ENCODE results near the gene ARHGAP10. TPM values are rescaled to one million over a fixed set of nuclear protein-coding genes. Genes with fewer than 3 reads are reported as not detected.

The ARHGAP10 gene
- total and polyA plus RNA-seq, 10 of the 15 experiments (the other 5 are each of a cell fraction or from before 2014, with no cell fraction given), result 1.3 to 25.8 (median 17.2) TPM

DNA sequence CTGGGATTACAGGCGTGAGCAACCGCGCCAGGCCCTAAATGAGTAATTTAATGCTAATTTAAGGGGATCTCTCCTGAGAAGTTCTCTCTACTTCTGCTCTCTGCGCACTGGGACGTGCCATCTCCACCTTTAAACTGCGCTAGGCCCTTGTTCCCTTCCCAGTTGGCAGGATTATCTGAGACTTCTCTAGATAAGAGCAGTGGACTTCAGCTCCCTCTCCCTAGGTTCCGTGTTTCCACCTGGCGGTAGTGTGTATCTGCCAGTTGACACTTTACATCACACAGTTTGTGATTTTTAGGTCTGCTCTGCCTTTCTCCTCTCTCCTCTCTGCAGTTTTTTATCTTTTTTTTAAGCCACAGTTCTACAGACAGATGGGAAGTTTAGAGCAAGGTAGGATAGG lies 40.2 kb downstream of the ARHGAP10 start:
- H3K9ac ChIP-seq (ENCODE audit: control insufficient read depth, insufficient read depth, low read length), result no peak overlapping the region

More for the DNA sequence above, 40.2 kb downstream of the ARHGAP10 start:
- H3K4me1 ChIP-seq (ENCODE audit: control insufficient read depth, insufficient read depth, low read length), result peaks cover 20% of the 10 kb centered on the region
- no peak overlapping the region for H2AFZ ChIP-seq (ENCODE audit: control insufficient read depth, low read depth, low read length)
- no peaks in the 10 kb centered on the region for H4K20me1 ChIP-seq (ENCODE audit: control insufficient read depth, insufficient read depth)
- intact Hi-C loops (cut with micrococcal nuclease; ENCODE audit: unreplicated experiment), result no loop called here
- H3K36me3 ChIP-seq (ENCODE audit: control insufficient read depth in 2 of 2, insufficient read depth in 2 of 2, low read length in 1 of 2), result peaks cover 0 to 5% of the 10 kb centered on the region in 2 experiments; a peak in 3 of 4 replicates
- H3K27me3 ChIP-seq (replicated peaks in 1 of 2; ENCODE audit: control insufficient read depth in 2 of 2, insufficient read depth in 2 of 2, low read length in 1 of 2), result no peaks in the 10 kb centered on the region
- H3K9me3 ChIP-seq (replicated peaks; ENCODE audit: control insufficient read depth, insufficient read depth, low read length), result no peaks in the 10 kb centered on the region; the same call in 2 of the 3 replicates
- H3K4me3 ChIP-seq, result no peak overlapping the region
- 84% methylated on average over 8 of the region's 8 CpGs for WGBS (ENCODE audit: insufficient coverage, insufficient replicate concordance, low lambda C conversion rate, missing lambda C conversion rate)
- TF ChIP-seq, protein P1, sequence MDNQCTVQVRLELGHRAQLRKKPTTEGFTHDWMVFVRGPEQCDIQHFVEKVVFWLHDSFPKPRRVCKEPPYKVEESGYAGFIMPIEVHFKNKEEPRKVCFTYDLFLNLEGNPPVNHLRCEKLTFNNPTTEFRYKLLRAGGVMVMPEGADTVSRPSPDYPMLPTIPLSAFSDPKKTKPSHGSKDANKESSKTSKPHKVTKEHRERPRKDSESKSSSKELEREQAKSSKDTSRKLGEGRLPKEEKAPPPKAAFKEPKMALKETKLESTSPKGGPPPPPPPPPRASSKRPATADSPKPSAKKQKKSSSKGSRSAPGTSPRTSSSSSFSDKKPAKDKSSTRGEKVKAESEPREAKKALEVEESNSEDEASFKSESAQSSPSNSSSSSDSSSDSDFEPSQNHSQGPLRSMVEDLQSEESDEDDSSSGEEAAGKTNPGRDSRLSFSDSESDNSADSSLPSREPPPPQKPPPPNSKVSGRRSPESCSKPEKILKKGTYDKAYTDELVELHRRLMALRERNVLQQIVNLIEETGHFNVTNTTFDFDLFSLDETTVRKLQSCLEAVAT (IDR thresholded peaks at IDR 0.05), result no peak
- no peak for TF ChIP-seq MXI1 (IDR thresholded peaks at IDR 0.05; ENCODE audit: low read depth, low read length)
- no peak for TF ChIP-seq POLR2A (IDR thresholded peaks at IDR 0.05; ENCODE audit: low read depth, low read length)
- no peak for TF ChIP-seq YBX1 (IDR thresholded peaks at IDR 0.05)
- TF ChIP-seq ZNF217 (IDR thresholded peaks at IDR 0.05), result no peak
- TF ChIP-seq, protein P2, sequence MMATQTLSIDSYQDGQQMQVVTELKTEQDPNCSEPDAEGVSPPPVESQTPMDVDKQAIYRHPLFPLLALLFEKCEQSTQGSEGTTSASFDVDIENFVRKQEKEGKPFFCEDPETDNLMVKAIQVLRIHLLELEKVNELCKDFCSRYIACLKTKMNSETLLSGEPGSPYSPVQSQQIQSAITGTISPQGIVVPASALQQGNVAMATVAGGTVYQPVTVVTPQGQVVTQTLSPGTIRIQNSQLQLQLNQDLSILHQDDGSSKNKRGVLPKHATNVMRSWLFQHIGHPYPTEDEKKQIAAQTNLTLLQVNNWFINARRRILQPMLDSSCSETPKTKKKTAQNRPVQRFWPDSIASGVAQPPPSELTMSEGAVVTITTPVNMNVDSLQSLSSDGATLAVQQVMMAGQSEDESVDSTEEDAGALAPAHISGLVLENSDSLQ (IDR thresholded peaks at IDR 0.05), result no peak
- TF ChIP-seq RBBP5 (conservative IDR thresholded peaks at IDR 0.05), result no peak
- no peak for TF ChIP-seq POU2F2 (IDR thresholded peaks at IDR 0.05; ENCODE audit: borderline replicate concordance, low read depth, low read length)
- no peak overlapping the region for H3K27ac ChIP-seq (ENCODE audit: control insufficient read depth, insufficient read depth)
- ChIA-PET SMC1A (ENCODE audit: uncharacterized antibody, unreplicated experiment) (interaction anchor here (0.7 to 2.8 kb wide), 11 partner anchors 9 to 95 kb away, joined by 3 to 12 read pairs (median 4); partner anchors contain the start of gene ARHGAP10), POLR2A (interaction anchor here (0.7 to 1.1 kb wide), 4 partner anchors 13 to 38 kb away, joined by 3 to 4 read pairs (median 3); no protein-coding TSS in a partner anchor), CTCF (interaction anchor here (0.6 to 3.3 kb wide), 6 partner anchors 9 to 94 kb away, joined by 3 to 24 read pairs (median 3); no protein-coding TSS in a partner anchor), RAD21 (ENCODE audit: unreplicated experiment) (interaction anchor here (2.9 kb wide), 1 partner anchor 22 kb away, joined by 9 read pairs; no protein-coding TSS in a partner anchor)
- FAIRE-seq (no peak), ATAC-seq (no peak), DNase-seq (ENCODE audit: low read depth, low spot score) (no peak)
- BruUV-seq (replicated peaks), result no TSS peak
- in situ Hi-C loops (cut with MboI), result no loop called here
- H3K79me2 ChIP-seq (ENCODE audit: control insufficient read depth, insufficient read depth, low read length), result peaks cover 72% of the 10 kb centered on the region
- no peak overlapping the region for H3K4me2 ChIP-seq (ENCODE audit: control insufficient read depth, insufficient read depth)

Measured in GM12878 (cell line).